ENCODE measurements around the gene RTN4R. TPM values are rescaled to one million over a fixed set of nuclear protein-coding genes. Genes with fewer than 3 reads are reported as not detected.

Gene RTN4R
- total and polyA plus RNA-seq, 9 of the 15 experiments (the other 6 are each of a cell fraction or from before 2014, with no cell fraction given): 0.04 to 2.8 (median 1.4) TPM; not detected in 3

DNA sequence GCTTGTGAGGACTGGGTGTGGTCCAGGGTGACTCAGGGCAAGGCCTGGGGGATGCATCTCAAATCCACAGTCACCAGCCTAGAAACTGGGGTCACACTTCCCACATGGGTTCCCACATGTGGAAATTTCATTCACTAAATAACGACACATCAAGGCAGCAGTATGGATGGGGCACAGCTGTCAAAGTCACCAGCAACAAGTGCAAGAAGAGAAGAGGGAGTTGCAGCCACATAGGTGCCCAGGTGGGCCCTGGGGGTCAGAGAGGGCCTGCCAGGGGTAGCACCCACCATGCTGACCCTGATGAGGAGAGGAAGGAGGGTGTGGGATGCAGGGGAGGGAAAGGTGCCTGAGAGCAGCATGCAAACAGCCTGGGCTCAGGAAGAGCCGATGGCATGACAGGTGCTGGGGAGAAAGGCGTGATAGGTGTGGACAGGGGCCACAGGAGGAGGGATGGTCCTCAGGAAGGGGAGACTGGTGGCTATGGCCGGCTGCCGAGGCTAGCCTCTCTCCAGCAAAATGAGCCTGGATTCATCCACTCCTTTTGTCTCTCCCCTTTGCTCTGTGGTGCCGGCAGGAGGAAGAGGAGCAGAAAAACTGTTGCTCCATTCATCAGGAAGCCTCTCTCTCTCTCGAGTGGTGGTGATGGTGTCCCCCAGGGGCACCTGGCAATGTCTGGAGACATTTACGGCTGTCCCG lies 29.4 kb upstream of the RTN4R start (continued):
- TF ChIP-seq, protein P1, sequence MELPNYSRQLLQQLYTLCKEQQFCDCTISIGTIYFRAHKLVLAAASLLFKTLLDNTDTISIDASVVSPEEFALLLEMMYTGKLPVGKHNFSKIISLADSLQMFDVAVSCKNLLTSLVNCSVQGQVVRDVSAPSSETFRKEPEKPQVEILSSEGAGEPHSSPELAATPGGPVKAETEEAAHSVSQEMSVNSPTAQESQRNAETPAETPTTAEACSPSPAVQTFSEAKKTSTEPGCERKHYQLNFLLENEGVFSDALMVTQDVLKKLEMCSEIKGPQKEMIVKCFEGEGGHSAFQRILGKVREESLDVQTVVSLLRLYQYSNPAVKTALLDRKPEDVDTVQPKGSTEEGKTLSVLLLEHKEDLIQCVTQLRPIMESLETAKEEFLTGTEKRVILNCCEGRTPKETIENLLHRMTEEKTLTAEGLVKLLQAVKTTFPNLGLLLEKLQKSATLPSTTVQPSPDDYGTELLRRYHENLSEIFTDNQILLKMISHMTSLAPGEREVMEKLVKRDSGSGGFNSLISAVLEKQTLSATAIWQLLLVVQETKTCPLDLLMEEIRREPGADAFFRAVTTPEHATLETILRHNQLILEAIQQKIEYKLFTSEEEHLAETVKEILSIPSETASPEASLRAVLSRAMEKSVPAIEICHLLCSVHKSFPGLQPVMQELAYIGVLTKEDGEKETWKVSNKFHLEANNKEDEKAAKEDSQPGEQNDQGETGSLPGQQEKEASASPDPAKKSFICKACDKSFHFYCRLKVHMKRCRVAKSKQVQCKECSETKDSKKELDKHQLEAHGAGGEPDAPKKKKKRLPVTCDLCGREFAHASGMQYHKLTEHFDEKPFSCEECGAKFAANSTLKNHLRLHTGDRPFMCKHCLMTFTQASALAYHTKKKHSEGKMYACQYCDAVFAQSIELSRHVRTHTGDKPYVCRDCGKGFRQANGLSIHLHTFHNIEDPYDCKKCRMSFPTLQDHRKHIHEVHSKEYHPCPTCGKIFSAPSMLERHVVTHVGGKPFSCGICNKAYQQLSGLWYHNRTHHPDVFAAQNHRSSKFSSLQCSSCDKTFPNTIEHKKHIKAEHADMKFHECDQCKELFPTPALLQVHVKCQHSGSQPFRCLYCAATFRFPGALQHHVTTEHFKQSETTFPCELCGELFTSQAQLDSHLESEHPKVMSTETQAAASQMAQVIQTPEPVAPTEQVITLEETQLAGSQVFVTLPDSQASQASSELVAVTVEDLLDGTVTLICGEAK (IDR thresholded peaks at IDR 0.05): no peak
- TF ChIP-seq, protein P1 (CRISPR knock-in tag; IDR thresholded peaks at IDR 0.05): no peak
- TF ChIP-seq, protein P2, sequence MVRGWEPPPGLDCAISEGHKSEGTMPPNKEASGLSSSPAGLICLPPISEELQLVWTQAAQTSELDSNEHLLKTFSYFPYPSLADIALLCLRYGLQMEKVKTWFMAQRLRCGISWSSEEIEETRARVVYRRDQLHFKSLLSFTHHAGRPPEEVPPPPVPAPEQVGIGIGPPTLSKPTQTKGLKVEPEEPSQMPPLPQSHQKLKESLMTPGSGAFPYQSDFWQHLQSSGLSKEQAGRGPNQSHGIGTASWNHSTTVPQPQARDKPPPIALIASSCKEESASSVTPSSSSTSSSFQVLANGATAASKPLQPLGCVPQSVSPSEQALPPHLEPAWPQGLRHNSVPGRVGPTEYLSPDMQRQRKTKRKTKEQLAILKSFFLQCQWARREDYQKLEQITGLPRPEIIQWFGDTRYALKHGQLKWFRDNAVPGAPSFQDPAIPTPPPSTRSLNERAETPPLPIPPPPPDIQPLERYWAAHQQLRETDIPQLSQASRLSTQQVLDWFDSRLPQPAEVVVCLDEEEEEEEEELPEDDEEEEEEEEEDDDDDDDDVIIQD (CRISPR knock-in tag; IDR thresholded peaks at IDR 0.05): no peak
- TF ChIP-seq, protein P3, sequence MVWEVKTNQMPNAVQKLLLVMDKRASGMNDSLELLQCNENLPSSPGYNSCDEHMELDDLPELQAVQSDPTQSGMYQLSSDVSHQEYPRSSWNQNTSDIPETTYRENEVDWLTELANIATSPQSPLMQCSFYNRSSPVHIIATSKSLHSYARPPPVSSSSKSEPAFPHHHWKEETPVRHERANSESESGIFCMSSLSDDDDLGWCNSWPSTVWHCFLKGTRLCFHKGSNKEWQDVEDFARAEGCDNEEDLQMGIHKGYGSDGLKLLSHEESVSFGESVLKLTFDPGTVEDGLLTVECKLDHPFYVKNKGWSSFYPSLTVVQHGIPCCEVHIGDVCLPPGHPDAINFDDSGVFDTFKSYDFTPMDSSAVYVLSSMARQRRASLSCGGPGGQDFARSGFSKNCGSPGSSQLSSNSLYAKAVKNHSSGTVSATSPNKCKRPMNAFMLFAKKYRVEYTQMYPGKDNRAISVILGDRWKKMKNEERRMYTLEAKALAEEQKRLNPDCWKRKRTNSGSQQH (CRISPR knock-in tag; IDR thresholded peaks at IDR 0.05): no peak
- TF ChIP-seq SIX5 (IDR thresholded peaks at IDR 0.05; ENCODE audit: borderline replicate concordance in 1 of 2, insufficient read depth in 1 of 2, low read depth in 1 of 2, low read length in 2 of 2) (peak in 1 of 2 experiments; percentile 24; a peak in 1 of 4 replicates), ZNF311 (CRISPR knock-in tag; IDR thresholded peaks at IDR 0.05) (no peak), CHD4 (IDR thresholded peaks at IDR 0.05; ENCODE audit: insufficient read depth, insufficient replicate concordance, low read depth, low read length, poor library complexity, severe bottlenecking) (no peak), YBX1 (IDR thresholded peaks at IDR 0.05) (no peak), NR1H2 (CRISPR knock-in tag; IDR thresholded peaks at IDR 0.05) (no peak), JUNB (CRISPR knock-in tag; conservative IDR thresholded peaks at IDR 0.05) (no peak), HNRNPLL (IDR thresholded peaks at IDR 0.05; ENCODE audit: low read depth, low read length, poor library complexity, severe bottlenecking) (no peak)
- TF ChIP-seq, protein P4, sequence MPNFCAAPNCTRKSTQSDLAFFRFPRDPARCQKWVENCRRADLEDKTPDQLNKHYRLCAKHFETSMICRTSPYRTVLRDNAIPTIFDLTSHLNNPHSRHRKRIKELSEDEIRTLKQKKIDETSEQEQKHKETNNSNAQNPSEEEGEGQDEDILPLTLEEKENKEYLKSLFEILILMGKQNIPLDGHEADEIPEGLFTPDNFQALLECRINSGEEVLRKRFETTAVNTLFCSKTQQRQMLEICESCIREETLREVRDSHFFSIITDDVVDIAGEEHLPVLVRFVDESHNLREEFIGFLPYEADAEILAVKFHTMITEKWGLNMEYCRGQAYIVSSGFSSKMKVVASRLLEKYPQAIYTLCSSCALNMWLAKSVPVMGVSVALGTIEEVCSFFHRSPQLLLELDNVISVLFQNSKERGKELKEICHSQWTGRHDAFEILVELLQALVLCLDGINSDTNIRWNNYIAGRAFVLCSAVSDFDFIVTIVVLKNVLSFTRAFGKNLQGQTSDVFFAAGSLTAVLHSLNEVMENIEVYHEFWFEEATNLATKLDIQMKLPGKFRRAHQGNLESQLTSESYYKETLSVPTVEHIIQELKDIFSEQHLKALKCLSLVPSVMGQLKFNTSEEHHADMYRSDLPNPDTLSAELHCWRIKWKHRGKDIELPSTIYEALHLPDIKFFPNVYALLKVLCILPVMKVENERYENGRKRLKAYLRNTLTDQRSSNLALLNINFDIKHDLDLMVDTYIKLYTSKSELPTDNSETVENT (CRISPR knock-in tag; IDR thresholded peaks at IDR 0.05): peak; percentile 29; the same call in 1 of the 2 replicates

Measured in K562 (cell line).